ENCODE results near the gene IFNE. TPM values are rescaled to one million over a fixed set of nuclear protein-coding genes. Genes with fewer than 3 reads are reported as not detected.

The IFNE gene, protein sequence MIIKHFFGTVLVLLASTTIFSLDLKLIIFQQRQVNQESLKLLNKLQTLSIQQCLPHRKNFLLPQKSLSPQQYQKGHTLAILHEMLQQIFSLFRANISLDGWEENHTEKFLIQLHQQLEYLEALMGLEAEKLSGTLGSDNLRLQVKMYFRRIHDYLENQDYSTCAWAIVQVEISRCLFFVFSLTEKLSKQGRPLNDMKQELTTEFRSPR
- polyA plus RNA-seq (2012; rRNA removed): 0.05 and 0.08 TPM in 2 replicates
- polyA plus RNA-seq (2012; cell fraction: cytosol; rRNA removed): not detected in 2 replicates
- polyA plus RNA-seq (2012; cell fraction: nucleus; rRNA removed): 0.16 and 0.42 TPM in 2 replicates

DNA sequence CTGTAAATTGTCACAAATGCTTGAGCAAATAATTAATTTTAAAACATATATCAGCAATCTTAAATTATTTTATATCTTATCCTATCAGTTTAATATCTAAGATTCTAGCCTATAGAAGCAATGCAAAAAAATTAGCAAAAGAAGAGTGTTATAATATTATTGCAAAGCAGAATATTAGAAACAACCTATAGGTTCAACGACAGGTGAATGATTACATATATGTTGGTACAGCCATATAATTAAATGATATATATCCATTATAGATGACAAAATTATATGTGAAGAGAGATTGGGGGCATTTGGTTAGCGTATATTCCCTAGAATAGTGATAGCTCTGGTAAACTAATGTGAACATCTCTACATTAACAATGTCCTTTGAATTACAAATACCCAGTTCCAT lies at the start of gene IFNE:
Gene IFNE, minus strand, starts transcription at position 101 of the 400 bp plus-strand sequence. CDS start 619 bp downstream, outside the sequence.
- H3K36me3 ChIP-seq (replicated peaks in 1 of 2; ENCODE audit: control insufficient read depth in 1 of 2, insufficient read depth in 2 of 2, low read length in 1 of 2): no peaks in the 10 kb centered on the region
- no peaks in the 10 kb centered on the region for H3K9me3 ChIP-seq
- H2AFZ ChIP-seq (ENCODE audit: low read depth): no peak within 1 kb of the TSS
- no peaks in the 10 kb centered on the region for H3K9me2 ChIP-seq
- H3K27me3 ChIP-seq (ENCODE audit: insufficient read depth): no peaks in the 10 kb centered on the region; the same call in 1 of the 2 replicates
- TF ChIP-seq GATA2 (CRISPR knock-in tag; IDR thresholded peaks at IDR 0.05): no peak
- no peak for TF ChIP-seq SIN3A (IDR thresholded peaks at IDR 0.05; ENCODE audit: borderline replicate concordance, low read depth, low read length)
- TF ChIP-seq CHD2 (IDR thresholded peaks at IDR 0.05; ENCODE audit: low read length, partially characterized antibody): no peak
- TF ChIP-seq, protein P1, sequence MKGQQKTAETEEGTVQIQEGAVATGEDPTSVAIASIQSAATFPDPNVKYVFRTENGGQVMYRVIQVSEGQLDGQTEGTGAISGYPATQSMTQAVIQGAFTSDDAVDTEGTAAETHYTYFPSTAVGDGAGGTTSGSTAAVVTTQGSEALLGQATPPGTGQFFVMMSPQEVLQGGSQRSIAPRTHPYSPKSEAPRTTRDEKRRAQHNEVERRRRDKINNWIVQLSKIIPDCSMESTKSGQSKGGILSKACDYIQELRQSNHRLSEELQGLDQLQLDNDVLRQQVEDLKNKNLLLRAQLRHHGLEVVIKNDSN (IDR thresholded peaks at IDR 0.05; ENCODE audit: borderline replicate concordance, low read depth): no peak
- TF ChIP-seq FOXM1 (IDR thresholded peaks at IDR 0.05; ENCODE audit: low read depth): no peak
- TF ChIP-seq YY1 (IDR thresholded peaks at IDR 0.05; ENCODE audit: low read depth): no peak
- TF ChIP-seq, protein P2, sequence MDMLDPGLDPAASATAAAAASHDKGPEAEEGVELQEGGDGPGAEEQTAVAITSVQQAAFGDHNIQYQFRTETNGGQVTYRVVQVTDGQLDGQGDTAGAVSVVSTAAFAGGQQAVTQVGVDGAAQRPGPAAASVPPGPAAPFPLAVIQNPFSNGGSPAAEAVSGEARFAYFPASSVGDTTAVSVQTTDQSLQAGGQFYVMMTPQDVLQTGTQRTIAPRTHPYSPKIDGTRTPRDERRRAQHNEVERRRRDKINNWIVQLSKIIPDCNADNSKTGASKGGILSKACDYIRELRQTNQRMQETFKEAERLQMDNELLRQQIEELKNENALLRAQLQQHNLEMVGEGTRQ (IDR thresholded peaks at IDR 0.05; ENCODE audit: borderline replicate concordance, low read depth, low read length): no peak
- TF ChIP-seq RXRA (IDR thresholded peaks at IDR 0.05; ENCODE audit: borderline replicate concordance, low read depth): no peak
- H3K79me2 ChIP-seq (ENCODE audit: insufficient read depth): no peaks in the 10 kb centered on the region
- H3K27ac ChIP-seq (ENCODE audit: low read depth in 2 of 2, low read length in 1 of 2): no peak within 1 kb of the TSS
- no peaks in the 10 kb centered on the region for H3K4me1 ChIP-seq (ENCODE audit: control insufficient read depth in 1 of 2, insufficient read depth in 2 of 2, low read depth in 1 of 2, low read length in 1 of 2)
- no peaks in the 10 kb centered on the region for H3F3A ChIP-seq (replicated peaks; ENCODE audit: insufficient read depth)
- ChIA-PET POLR2A (no interaction called here), CTCF (interaction anchor here (0.9 kb wide), 1 partner anchor 10 kb away, joined by 3 read pairs; no protein-coding TSS in a partner anchor)
- no peak for DNase-seq
- no peak within 1 kb of the TSS for H3K4me3 ChIP-seq (ENCODE audit: low read depth in 2 of 2, low read length in 1 of 2)
- H3K4me2 ChIP-seq: no peak within 1 kb of the TSS
- H3K9ac ChIP-seq: no peak within 1 kb of the TSS
- H4K20me1 ChIP-seq (ENCODE audit: insufficient read depth): no peaks in the 10 kb centered on the region
- WGBS (ENCODE audit: low lambda C conversion rate): 14% methylated on average over 2 of the region's 2 CpGs

DNA sequence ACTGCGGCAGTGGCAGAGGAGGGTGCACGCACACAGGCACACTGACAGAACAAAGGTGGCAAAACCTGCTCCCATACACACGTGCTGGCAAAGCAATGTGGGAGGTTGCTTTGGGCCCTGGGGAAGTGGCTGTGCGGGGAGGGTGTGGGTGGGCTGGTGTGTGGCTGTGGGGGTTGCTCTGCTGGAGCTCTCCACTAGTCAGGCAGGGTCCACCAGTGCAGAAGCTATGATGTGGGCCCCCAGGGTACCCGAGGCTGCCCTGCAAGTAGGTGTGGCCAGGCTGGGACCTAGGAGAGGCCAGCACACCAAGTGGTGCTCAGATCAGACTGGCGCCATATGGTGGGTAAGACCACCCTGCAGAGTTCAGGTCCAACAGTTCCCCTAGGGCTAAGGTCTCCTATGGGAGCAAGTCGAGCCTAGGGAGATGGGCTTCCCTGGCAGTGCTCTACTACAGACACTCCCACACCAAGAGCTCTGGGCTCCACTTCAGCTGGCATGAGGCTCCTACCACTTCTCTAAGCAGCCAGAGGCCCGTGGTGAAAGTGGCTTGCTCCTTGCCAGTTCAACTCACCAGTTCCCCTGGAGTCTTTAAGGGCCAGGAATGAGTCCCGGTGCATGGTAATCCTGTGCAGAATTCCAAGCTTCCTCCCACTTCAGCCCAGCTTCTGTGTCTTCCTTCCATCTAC lies 46.2 kb upstream of the IFNE start:
- H3K9ac ChIP-seq: no peak overlapping the region
- no peak overlapping the region for H3K27ac ChIP-seq (ENCODE audit: low read depth in 2 of 2, low read length in 1 of 2)
- no peaks in the 10 kb centered on the region for H4K20me1 ChIP-seq (ENCODE audit: insufficient read depth)
- POLR2A ChIA-PET: no interaction called here
- no peaks in the 10 kb centered on the region for H3K9me3 ChIP-seq
- H3K9me2 ChIP-seq: no peaks in the 10 kb centered on the region
- H3K4me1 ChIP-seq (ENCODE audit: control insufficient read depth in 1 of 2, insufficient read depth in 2 of 2, low read depth in 1 of 2, low read length in 1 of 2): no peaks in the 10 kb centered on the region
- H3K79me2 ChIP-seq (ENCODE audit: insufficient read depth): no peaks in the 10 kb centered on the region
- no peak overlapping the region for H3K4me2 ChIP-seq
- no peak overlapping the region for H3K4me3 ChIP-seq (ENCODE audit: low read depth in 2 of 2, low read length in 1 of 2)
- H3K27me3 ChIP-seq (ENCODE audit: insufficient read depth): no peaks in the 10 kb centered on the region
- H3F3A ChIP-seq (replicated peaks; ENCODE audit: insufficient read depth): no peaks in the 10 kb centered on the region
- DNase-seq: no peak
- WGBS (ENCODE audit: low lambda C conversion rate): 29% methylated on average over 9 of the region's 9 CpGs
- no peaks in the 10 kb centered on the region for H3K36me3 ChIP-seq (replicated peaks in 1 of 2; ENCODE audit: control insufficient read depth in 1 of 2, insufficient read depth in 2 of 2, low read length in 1 of 2)
- TF ChIP-seq FOXM1 (IDR thresholded peaks at IDR 0.05; ENCODE audit: low read depth) (no peak), EZH2phosphoT487 (IDR thresholded peaks at IDR 0.05; ENCODE audit: borderline replicate concordance, low read depth) (no peak), YY1 (IDR thresholded peaks at IDR 0.05; ENCODE audit: low read depth) (no peak), GATA2 (CRISPR knock-in tag; IDR thresholded peaks at IDR 0.05) (no peak), RFX5 (IDR thresholded peaks at IDR 0.05; ENCODE audit: low read length) (no peak), RXRA (IDR thresholded peaks at IDR 0.05; ENCODE audit: borderline replicate concordance, low read depth) (no peak), TEAD4 (IDR thresholded peaks at IDR 0.05; ENCODE audit: borderline replicate concordance, insufficient read depth) (no peak)
- TF ChIP-seq, protein P3, sequence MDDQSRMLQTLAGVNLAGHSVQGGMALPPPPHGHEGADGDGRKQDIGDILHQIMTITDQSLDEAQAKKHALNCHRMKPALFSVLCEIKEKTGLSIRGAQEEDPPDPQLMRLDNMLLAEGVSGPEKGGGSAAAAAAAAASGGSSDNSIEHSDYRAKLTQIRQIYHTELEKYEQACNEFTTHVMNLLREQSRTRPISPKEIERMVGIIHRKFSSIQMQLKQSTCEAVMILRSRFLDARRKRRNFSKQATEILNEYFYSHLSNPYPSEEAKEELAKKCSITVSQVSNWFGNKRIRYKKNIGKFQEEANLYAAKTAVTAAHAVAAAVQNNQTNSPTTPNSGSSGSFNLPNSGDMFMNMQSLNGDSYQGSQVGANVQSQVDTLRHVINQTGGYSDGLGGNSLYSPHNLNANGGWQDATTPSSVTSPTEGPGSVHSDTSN (IDR thresholded peaks at IDR 0.05): no peak
- TF ChIP-seq, protein P4, sequence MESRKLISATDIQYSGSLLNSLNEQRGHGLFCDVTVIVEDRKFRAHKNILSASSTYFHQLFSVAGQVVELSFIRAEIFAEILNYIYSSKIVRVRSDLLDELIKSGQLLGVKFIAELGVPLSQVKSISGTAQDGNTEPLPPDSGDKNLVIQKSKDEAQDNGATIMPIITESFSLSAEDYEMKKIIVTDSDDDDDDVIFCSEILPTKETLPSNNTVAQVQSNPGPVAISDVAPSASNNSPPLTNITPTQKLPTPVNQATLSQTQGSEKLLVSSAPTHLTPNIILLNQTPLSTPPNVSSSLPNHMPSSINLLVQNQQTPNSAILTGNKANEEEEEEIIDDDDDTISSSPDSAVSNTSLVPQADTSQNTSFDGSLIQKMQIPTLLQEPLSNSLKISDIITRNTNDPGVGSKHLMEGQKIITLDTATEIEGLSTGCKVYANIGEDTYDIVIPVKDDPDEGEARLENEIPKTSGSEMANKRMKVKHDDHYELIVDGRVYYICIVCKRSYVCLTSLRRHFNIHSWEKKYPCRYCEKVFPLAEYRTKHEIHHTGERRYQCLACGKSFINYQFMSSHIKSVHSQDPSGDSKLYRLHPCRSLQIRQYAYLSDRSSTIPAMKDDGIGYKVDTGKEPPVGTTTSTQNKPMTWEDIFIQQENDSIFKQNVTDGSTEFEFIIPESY (IDR thresholded peaks at IDR 0.05; ENCODE audit: borderline replicate concordance, low read depth): no peak
- TF ChIP-seq, protein P5, sequence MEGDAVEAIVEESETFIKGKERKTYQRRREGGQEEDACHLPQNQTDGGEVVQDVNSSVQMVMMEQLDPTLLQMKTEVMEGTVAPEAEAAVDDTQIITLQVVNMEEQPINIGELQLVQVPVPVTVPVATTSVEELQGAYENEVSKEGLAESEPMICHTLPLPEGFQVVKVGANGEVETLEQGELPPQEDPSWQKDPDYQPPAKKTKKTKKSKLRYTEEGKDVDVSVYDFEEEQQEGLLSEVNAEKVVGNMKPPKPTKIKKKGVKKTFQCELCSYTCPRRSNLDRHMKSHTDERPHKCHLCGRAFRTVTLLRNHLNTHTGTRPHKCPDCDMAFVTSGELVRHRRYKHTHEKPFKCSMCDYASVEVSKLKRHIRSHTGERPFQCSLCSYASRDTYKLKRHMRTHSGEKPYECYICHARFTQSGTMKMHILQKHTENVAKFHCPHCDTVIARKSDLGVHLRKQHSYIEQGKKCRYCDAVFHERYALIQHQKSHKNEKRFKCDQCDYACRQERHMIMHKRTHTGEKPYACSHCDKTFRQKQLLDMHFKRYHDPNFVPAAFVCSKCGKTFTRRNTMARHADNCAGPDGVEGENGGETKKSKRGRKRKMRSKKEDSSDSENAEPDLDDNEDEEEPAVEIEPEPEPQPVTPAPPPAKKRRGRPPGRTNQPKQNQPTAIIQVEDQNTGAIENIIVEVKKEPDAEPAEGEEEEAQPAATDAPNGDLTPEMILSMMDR (IDR thresholded peaks at IDR 0.05): no peak
- H2AFZ ChIP-seq (ENCODE audit: low read depth): no peak overlapping the region
- CTCF ChIA-PET: no interaction called here

Data from SK-N-SH (cell line).